SIG-M5 (cell line): ENCODE measurements around the gene SCMH1.
"Not testable (repeated sequence)": the region's sequence is repeated elsewhere in the genome, so short reads cannot be mapped to it uniquely, and the experiment has no call there.

ENCODE experiments used
- DNase-seq: peaks from one replicate; lab custom pipeline; 2025; lab: John Stamatoyannopoulos, UW

Gene SCMH1

DNA sequence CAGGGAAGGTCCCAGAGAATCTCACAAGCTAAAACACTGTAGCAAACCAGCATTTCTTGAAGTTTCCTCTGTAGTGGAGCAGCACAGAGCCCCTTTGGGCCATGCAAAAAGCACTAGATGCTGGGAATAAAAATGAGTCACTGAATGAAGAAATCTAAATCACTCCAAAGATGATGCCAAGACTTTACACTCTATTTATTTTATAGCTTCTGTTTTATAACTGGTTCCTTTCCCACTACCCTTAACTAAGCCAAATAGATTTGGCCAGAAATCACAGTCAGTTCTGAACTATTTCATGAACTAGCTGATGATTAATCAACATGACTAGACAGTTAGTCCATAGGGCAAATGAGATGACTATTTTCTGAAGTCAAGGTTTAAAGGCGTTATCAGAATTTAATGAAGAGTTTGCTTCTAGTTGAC lies 89.5 kb downstream of the SCMH1 start:
- no peak for DNase-seq

DNA sequence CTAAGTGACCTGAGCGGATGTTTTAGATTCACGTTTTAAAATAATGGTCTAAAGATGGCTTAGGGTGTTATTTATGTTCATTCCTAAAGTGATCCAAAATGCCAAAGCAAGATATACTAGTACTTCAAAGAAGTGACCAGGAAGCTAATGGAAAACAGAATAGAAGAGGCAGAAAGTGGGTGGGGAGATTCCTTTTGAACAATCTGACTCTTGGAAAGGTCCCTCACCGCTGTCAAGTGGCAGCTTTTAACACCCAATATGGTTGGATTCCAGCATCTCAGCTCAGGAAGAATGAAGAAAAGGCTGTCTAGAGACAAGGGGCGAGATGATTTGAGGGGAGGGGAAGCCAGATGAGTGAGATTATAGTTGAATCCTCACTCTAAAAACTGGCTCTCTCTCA lies 90.3 kb downstream of the SCMH1 start:
- DNase-seq: no peak

DNA sequence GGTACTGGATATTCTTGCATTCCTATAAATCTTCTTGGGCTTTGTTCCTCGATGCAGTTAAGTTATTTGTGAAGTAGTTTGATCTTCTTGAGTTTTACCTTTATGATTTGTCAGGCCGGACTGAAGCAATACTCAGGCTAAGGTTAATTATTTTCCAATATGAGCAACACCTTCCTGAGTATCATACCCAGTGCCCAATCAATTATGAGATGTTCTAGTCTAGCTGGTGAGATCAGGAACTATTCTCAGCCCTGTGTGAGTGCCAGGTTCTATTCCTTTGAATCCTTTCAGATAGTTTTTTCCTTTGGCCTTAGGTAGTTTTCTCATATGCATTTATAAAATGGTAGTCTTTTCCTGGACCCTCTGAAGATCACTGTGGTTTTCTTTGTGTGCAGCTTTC lies 92.5 kb downstream of the SCMH1 start:
- DNase-seq: no peak

DNA sequence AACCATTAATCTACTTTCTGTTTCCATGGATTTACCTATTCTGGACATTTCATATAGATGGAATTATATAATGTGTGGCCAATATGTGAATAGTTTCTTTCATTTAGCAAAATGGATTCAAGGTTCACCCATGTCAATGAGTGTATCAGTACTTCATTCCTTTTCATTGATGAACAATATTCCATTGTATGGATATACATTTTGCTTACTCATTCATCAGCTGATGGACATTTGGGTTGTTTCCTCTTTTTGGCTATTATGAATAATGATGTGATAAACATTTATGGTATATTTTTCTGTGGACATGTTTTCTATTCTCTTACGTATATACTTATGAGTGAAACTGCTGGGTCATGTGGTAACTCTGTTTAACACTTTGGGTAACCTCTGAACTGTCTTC lies 97.8 kb downstream of the SCMH1 start:
- no peak for DNase-seq

DNA sequence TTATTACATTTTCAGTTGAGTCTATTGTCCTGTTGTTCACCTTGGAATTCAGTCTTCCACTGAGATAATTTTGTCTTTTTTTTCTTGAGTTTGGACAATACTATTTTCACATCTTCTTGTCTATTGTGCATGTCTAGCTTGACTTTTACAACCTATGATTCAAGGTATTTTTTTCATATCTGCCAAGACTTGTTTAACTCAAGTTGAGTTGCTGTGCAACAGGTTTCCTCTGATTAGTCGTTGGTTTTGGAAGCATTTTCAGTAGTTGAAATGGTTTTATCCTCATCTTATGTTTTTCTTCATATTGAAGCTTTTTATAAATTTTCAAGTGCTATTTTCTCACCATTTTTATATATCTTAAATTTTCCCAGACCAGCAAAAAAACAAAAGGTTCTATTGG lies 103.6 kb downstream of the SCMH1 start:
- DNase-seq: no peak

DNA sequence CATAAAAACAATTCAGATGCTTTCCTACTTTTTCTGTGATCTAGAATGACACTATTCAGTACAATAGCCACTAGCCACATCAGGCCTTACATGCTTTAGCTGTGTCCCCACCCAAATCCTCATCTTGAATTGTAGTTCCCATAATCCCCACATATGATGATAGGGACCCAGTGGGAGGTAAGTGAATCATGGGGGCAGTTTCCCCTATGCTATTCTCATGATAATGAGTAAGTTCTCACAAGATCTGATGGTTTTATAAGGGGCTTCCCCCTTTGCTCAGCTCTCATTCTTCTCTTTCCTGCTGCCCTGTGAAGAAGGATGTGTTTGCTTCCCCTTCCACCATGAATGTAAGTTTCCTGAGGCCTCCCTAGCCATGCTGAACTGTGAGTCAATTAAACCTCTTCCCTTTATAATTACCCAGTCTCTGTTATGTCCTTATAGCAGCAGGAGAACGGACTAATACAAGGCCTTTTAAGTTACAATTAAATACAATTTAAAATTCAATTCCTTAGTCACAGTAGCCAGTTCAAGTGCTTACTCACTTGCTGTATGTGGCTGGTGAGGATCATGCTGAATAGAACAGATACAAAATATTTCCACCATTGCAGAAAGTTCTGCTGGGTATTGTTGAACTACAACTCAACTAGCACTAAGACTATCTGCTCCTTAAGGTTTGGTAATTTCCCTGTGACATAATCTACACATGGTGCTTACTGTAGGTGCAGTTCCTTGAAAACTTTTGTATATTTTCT lies 106.7 kb downstream of the SCMH1 start:
- DNase-seq: no peak

DNA sequence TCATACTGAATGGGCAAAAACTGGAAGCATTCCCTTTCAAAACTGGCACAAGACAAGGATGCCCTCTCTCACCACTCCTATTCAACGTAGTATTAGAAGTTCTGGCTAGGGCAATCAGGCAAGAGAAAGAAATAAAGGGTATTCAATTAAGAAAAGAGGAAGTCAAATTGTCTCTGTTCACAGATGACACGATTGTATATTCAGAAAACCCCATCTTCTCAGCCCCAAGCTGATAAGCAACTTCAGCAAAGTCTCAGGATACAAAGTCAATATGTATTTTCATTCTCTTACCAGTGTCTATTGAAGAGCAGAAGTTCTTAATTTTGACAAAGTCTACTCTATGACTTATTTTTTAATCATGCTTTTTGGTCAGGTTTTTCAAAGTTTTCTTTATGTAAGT lies 107.8 kb downstream of the SCMH1 start:
- not testable (repeated sequence) for DNase-seq

DNA sequence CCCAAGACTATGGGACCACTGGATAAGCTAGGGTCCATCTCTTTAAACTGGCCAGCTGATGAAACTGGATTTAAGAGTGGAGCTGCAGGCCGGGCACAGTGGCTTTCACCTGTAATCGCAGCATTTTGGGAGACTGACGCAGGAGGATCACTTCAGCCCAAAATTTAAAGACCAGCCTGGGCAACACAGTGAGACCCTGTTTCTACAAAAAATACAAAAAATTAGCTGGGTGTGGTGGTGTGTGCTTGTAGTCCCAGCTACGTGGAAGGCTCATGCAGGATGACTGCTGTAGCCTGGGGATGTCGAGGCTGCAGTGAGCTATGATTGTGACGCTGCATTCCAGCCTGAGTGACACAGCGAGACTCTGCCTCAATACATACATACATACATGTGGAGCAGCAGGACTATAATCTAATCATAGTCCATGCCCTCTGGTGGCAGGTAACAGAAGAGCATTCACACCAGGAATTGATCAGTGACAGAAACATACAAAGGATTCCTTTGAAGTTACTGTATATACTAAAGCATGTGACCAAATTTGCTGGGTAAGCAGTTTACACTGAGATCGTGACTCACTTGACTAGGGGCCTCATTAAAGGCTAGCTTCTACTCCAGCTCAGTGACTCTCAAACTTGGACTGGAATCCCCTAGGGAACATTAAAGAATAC lies 119.1 kb downstream of the SCMH1 start:
- DNase-seq: no peak

DNA sequence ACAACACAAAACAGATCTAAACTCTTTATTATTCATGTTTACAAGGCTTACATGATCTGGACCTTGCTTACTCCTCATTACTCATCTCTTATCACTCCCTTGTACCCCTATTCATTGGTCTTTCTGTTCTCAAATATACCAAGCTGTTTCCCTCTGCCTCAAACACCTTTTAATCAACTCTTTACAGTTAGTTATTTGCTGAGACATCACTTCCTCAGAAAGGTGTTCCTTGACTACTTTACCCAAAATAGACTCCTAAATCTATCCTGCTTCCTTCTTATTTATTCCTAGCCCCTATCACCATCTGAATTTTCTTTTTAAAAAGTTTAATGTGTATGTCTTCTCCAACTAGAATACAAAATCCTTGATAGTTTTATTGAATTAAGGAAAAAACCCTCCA lies 120.0 kb downstream of the SCMH1 start:
- DNase-seq: no peak

DNA sequence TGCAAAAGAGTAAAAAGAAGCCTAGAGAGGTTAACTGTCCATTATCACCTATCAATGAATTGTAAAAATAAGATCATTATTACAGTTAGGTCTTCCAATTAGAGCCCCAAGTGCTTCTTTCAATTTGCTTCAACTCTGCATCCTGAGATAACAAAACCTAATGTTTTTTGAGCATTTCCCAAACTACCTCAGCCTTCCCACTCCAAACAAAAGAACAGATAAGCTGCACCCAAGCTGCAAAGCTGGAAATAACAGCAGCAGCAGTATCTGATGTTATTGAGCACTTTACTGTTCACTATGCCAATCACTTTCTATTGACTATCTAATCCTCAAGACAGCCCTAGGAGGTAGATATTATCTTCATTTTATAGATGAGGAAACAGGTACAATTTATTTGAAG lies 123.5 kb downstream of the SCMH1 start:
- DNase-seq: no peak

DNA sequence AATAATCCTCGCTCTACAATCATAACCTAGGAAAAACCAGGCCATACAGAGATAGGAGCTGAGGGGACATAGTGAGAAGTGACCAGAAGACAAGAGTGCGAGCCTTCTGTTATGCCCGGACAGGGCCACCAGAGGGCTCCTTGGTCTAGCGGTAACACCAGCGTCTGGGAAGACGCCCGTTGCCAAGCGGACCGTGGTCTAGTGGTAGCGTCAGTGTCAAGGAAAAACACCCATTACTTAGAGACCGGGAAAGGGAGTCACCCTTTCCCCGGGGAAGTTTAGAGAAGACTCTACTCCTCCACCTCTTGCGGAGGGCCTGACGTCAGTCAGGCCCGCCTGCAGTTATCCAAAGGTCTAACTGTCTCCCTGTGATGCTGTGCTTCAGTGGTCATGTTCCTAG lies 124.9 kb downstream of the SCMH1 start:
- not testable (repeated sequence) for DNase-seq

DNA sequence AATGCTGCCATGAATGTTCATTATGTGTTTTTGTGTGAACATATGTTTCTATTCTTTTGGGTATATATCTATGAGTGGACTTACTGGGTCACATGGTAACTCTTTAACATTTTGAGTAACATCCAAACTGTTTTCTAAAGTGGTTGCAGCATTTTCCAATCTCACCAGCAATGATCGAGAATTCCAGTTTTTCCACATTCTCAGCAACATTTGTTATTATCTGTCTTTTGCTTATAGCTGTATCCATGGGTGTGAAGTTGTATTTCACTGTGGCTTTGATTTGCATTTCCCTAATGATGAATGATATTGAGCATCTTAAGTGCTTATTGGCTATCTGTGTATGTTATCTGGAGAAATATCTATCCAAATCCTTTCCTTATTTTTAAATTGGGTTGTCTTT lies 131.4 kb downstream of the SCMH1 start:
- no peak for DNase-seq

DNA sequence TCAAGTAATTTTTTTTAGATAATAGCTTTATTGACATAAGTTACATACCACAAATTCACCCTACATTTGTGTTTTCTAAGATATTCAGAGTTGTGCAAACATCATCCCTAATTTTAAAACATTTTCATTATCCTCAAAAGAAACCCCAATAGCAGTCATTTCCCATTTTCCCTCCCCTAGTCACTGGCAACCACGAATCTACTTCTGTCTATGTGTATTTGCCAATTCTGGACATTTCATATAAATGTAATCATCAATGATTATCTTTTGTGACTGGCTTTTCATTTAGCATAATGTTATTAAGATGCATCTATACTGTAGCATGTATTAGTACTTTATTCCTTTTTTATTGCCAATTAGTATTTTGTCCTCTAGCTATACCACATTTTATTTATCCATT lies 131.8 kb downstream of the SCMH1 start:
- DNase-seq: no peak

DNA sequence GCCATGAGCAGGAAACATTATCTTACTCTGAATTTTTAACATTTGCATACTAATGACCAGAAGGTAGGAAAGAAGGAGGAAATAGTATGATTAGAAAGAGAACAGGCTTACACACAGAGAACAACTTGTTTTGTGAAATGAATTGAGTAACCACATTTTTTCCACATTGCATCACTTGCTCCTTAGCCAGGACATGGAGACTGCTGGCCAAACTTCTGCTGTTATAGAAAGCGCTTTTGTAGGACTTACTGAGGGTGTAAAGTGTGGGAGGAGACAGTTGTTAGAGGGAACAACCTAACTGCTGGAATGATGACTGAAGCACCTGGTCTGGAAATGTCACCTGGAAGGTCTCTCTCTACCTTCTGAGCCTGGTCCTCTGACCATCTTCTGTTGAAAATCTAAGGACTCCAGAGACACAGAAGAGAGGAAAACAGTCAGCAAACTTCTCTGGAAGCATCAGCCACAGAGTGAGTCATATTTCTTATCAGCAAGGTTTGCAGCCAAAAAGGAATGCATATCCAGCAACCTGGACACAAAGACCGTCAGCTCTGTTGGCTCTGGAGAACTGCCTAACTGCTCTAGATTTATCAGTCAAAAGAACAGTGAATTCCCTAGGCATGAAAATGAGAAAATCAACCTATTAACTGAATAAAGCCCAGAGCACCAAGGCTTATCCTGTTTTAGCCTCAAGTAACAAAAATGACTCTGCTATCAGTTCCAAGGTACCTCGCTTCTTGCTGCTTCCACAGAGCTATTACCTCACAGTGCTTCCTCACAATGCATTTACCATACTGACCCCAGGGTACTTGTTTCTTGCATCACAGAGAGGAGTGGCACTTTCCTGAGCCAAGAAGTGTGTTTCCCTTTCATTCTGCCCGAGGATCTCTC lies 132.6 kb downstream of the SCMH1 start:
- DNase-seq: peak; percentile 41

DNA sequence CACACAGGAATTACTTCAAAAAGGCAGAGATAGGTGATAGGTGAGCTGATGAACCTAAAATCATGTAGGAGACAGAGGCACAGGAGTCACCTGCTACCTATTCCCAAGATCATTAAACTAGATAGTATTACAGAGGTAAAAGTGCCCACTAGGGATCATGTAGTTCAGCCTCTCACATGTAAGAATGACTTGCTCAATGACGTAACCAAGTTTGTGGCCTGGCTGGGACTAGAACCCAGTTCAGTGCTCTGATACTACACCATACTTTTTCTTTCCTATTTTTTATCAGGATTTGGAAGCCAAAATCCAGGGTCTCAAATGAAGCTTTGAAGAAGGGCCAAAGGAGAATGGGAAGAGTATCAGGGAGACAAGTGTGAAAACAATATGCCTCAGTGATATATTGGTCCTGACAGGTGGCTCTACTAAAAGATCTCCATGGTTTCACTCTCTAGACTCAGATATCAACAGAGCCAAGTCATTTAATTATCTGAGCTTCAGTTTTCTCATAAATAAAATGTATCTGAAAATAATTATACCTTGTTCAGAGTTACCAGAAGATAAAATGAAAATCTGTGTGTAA lies 133.3 kb downstream of the SCMH1 start:
- no peak for DNase-seq

DNA sequence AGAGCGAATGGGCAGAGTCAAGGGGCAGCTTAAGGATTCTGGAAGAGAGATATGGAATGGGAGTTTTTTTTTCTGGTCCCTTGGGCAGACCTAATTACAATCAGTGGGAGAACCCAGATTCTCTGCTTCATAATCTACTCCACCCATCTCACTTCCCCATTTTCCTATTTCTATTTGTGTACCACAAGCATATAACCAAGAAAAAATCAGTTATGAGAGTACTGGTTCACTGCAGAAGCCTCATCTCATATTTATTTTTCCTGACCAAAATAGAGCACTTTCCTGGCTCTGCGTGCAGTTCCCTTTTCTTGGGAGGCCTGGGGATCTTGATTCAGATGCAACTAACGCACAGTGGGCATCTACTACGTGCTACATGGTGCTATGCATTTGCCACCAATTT lies 138.3 kb downstream of the SCMH1 start:
- DNase-seq: no peak

DNA sequence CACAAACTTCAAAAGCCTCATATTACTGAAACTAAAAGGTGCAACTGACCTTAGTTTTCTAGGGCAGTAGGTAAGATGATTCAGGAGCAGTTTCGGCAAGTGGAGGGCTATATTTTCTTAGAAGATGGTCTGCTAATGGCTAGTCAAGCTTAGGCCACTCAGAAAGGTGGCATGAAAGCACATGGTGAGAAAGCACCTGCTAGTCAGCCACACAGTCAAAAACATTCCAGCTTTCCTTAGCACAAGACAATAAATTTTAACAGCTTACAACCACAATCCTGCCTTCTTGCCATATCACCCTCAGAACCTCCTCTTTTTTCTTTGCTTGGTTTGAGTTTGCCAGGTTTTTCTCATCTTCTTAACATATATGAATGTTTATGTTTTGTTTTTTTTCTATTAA lies 139.5 kb downstream of the SCMH1 start:
- DNase-seq: no peak

DNA sequence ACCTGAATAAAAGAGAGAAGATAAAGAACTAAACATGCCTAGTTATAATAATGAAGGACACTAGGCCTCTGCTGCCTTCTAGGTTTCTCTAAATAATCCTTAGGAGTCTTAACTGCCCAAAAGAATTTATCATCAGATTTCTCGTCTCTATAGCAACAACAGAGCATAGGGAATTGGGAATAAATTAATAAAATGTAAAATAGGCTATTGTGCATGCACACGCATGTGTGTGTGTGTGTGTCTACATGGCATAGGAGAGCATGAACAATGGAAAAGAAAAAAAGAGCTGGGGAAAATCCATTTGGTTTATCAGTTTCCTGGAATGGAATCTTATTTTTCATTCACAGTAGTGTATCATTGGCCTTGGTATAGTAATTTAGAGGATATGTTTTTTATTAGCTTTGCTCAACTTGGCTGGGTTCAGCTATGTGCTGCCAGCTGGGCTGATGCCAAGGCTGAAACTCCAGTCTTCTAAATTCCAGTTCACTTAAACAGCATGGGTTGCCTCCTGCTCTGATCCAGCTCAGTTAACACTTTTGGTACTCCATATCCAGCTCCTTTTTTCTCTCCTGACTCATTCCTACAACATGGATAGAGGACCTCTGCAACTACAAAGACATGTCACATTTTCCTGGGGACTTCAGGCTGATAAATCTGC lies 140.0 kb downstream of the SCMH1 start:
- no peak for DNase-seq

DNA sequence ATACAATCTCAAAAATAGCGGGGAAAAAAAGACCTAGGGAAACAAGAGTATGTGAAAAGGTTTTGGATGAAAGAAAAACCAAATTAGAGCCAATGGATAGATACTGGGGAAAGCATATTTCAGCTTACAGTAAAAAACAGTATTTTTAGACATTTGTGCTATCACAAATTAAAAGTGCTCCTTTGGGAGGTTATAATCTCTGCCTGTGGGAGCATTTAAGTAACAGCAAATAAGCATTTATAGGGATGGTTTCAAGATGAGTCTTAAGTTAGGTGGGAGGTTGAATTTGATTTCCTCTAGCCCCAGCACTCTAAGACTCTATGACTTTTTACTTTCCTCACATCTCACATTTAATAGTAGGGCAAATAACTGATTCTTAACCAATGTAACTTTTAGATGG lies 141.0 kb downstream of the SCMH1 start:
- DNase-seq: no peak

DNA sequence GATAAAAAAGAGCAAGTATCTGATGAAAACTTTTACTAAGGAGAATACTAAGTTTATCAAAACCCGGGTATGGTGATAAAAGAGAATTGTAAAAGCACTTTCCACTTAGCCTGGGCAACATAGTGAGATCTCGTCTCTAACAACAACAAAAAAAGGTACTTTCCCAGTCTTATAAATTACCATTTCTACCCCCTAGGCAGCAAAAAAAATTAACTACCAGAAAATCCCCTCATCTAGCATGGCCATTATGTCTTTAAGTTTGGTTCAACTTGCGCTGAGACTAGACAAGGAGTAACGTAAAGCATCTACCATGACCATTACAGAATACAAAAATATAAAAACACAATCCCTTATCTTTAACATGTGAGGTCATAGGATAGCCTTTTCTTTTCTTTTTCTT lies 141.9 kb downstream of the SCMH1 start:
- no peak for DNase-seq

DNA sequence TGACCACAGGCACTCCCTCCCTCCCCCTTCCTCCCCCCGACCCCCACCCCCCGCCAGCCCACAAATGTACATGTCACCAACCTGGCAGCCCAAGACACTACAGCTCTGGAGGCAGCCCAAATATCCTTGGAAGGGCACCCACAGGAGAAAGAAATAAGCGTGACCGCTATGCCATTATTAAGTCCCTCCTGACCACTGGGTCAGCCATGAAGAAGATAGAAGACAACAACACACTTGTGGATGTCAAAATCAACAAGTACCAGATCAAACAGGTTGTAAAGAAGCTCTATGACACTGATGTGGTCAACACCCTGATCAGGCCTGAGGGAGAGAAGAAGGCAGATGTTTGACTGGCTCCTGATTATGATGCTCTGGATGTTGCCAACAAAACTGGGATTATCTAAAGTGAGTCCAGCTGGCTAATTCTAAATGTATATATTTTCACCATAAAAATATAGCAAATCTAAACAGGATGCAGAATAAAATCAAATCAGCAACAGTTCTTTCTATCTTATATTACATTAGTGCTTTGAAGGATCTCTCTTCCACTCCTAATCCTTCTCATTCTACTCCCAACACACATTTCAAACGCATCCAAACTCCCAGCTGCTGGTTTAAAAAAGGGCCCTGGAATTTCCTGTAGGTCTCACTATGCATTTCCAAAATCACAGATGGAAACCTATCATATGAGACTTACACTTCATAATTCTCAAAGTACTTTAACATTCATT lies 143.2 kb downstream of the SCMH1 start:
- DNase-seq: no peak
